GM19023 (cell line): ENCODE data around the gene TXK.
"Not testable (repeated sequence)": the region's sequence is repeated elsewhere in the genome, so short reads cannot be mapped to it uniquely, and the experiment has no call there.

Experiments used
- ATAC-seq: cut with Tn5 transposase; IDR thresholded peaks from one replicate; pipeline ENCODE4 v1.9.1; 2021; ENCODE audit warnings: mild to moderate bottlenecking, moderate library complexity; ENCODE audit not compliant: unreplicated experiment

TXK gene

DNA sequence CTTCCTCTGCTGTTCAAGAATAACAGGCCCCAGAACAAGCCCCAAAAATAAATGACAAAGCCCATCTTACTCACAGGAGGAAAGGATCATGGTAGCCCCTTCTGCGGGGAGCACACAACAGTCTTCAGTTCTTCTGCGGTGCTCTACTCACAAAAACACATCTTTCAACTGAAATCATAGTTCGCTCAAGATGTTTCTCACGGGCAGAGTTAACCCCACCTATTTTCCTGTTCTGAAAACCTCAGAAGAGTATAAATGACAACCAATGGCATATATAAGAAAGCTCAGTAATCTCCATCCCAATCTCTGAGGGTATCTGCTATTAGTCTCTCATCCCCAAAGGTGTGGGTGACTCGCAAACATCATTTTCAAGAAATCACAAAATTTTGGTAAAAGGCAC lies at the start of gene TXK:
TSS of gene TXK (minus strand) at position 170 of the 400 bp plus-strand sequence. CDS start at position 90, 80 bp downstream.
- ATAC-seq = no peak

GRCh38 chr4:48180234-48180633 lies 46.2 kb upstream of the TXK start:
- no peak for ATAC-seq

DNA sequence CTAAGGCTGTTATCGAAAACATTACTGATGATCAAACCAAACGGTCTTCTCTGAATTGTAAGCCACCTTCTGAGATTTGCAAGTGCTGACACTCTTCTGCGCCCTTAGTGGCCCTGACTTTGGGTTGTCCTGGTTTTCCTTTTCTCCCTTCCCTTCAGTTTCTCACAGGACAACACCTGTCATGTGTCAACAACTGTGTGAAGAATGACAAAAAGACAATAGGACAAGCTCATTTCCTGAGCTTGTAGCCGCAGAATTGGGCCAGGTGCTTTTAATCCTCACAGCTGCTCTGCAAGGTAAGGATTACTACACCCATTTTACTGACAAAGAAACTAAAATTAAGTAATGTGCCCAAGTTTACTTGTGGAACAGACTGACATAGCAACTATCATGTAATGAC lies 44.9 kb upstream of the TXK start:
- no peak for ATAC-seq

- ATAC-seq = no peak
These were observed 41.8 kb upstream of the TXK start for GRCh38 chr4:48175806-48176205.

DNA sequence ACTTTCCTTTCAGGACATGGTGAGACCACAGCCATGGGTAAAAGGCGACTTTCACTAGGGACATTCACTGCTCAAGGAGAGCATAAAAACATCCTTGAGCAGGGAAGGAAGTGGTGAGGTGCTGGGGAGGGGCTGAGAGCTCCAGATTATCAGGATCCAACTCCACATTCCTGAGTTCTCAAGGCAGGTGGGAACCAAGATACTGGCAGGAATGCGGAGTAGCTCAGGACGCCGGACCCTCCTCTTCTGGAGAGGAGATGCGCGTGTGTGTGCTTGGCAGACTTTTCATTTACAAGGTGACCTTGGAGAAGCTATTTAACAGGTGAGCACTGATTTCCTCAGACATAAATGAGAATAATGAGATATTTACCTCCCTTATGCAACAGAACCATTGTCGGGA lies 41.3 kb upstream of the TXK start:
- ATAC-seq = no peak

DNA sequence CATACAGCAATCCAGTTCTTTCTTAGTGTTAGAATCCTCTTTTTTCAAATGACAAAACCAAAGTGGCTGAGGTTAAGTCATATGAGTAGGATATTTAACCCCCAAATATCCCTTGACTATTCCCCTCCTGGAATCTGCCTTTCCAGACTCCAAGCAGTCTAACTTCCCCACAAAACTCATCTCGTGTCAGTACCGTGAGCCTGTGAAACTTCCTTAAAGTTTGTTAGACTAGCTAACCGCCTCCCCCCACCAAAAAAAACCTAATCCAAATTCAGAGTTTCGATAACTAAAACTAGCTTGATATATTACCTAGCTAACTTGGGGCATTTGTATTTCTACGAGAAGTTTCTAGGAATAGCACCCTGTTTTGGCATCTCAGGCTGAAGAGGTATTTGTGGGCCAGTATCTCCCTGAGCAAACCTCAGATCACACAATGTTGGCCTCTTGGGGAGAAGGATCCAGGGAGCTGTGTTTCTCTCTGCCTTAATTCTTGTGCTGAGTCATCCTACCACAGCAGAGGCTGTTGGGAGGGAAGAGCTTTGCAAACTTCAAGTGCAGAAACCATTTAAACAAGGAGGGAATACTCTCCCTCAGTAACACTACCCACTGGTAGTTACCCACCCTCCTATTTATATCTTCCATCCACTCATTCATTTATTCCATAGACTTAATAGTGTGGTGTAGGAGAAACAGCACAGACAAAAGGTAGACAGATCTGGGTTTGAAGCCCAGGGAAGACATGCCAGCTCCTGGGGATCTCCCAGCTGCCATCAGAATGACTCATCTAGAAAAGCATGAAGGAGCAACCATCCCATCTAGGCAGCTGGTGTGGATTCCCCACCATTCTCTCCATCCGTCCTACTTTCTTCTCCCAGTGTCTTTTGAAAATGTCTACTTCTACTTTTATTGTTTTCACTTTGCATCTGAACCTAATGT lies 39.3 kb upstream of the TXK start:
- peak; percentile 72 for ATAC-seq

DNA sequence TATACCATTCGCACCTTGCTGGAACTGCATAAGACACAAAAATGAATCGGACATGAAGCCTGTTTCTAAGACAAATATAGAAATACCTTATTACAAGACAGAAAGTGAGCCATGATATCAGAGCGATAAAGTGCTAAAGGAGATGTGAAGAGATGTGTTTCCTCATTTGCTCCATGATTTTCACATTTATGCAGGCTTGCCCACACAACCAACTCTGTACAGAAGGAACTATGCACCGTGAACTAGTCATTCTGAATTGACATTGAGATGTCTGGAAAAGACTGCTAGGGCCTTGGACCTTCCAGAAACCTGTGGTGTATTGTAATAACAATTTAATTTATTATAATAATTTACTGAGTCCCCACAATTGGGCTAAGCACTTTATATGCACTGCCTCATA lies 38.6 kb upstream of the TXK start:
- ATAC-seq = no peak

DNA sequence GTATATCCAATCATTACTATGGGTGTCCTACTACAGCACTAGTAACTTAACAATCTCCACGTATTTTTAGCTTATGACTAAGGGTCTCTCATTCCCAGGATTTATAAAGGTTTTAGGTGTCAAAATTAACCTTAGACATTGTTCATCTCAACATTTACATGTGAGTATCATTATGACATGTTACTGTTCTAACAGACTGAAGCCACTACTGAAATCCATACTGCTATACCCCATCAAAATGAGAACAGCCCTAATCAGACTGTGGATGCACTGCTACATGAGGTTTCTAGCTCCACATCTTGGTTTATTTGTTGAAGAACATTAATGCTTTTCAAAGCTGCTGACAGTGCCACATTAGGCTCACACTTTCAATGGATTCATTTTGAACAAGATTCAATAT lies 35.6 kb upstream of the TXK start:
- ATAC-seq = no peak

DNA sequence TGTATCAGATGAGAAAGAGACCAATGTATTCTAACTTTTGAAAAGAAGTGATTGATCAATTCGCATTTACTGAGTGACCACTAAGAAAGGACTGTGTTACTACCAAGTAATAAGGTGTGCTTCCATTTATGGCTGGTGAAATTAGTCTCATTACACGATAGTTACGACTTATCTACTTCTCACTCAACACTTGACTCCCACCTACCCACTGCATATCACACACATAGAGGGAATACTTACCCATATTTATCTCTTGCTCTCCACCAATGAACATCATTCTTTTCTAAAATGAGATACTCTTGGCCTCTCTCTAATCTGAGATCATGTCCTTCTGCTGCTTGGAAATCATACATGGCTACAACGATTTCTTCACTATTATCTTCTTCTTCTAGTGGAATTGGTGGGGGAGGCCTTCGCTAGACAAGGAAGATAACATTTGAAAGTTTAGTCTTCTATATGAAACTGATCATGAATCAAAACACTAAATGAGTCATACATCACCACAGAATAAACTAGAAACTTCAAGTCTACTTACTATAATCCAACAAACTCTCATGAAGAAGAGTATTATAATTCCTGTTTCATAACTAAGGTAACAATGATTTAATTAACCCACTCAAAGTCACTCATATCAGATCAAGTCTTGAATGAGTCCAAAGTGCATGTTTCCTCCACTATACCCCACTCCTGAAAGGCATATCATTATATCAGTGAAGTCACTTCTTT lies 33.7 kb upstream of the TXK start:
- ATAC-seq = no peak

- not testable (repeated sequence) for ATAC-seq
These were observed 30.5 kb upstream of the TXK start for GRCh38 chr4:48164561-48164960.

- no peak for ATAC-seq
These were observed 29.7 kb upstream of the TXK start for GRCh38 chr4:48163746-48164145.

- no peak for ATAC-seq
These were observed 28.1 kb upstream of the TXK start for GRCh38 chr4:48162162-48162561.

DNA sequence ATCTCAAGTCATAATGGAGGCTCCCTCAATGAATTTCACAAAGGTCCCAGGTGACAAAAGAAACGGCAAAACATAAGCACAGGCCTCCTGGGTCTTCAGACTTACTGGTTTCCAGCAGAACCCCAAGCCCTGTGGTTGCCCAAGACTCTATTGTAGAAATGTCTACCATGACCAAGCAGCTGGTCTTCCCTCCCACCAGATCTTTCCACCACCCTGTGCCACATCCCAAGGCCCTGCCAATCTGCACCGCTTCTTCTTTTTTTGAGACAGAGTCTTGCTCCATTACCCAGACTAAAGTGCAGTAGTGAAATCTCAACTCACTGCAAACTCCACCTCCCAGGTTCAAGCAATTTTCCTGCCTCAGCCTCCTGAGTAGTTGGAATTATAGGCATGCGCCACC lies 23.2 kb upstream of the TXK start:
- no peak for ATAC-seq

GRCh38 chr4:48156423-48156822 lies 22.4 kb upstream of the TXK start:
- ATAC-seq = no peak

DNA sequence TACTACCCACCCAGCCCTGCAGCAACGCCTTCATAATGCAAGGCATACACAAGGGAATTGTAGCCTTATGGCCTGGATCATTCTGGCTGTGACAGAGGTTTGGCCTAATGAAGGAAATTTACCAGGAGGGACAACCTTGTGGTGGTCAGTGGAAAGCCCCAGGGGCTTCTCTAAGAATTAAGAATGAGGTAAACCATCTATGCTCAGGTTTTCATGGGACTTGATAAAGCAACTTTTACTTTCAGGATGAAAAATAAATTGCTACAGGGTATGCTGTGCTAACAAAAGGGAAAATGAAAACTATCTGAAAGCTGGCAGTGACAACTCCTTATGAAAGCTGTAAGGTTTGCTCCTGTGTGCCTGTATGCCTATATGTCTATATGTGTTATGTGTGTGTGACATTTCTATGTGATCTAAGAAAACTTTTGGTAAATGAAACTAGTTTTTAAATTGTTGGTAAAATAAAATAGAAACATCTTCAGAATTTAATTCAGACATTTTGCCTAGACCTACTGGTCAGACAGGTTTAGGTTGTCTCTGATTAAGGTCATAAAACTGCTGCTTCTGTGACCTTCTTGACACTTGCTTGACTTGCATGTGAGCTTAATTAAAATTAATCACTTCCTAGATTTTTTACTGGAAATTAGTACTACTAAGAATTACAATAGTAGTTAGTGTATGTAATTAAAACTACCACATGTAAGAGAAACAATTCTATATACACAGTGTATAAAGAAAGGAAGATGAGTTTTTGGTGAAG lies 19.9 kb upstream of the TXK start:
- ATAC-seq = peak; percentile 66

GRCh38 chr4:48152259-48152658 lies 18.2 kb upstream of the TXK start:
- no peak for ATAC-seq

GRCh38 chr4:48149827-48150370 lies 15.8 kb upstream of the TXK start:
- no peak for ATAC-seq

DNA sequence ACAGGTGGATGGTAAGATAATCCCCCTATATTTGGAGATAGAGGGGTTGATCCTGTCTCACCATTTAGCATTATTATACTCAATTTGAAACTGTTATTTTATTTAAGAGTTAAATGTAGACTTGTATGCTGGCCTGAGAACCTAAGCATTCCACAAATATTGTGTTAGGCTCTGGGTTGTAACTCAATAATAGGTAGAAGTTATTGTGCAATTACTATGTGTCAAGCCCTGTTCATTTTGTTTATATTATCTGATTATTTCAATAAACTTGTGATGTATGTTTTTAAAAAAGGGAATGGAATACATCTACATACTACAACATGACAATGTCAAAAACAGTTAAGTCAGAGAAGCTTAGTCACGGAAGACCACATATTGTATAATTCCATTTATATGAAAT lies 13.6 kb upstream of the TXK start:
- no peak for ATAC-seq

GRCh38 chr4:48141048-48141447 lies 7.0 kb upstream of the TXK start:
- no peak for ATAC-seq

DNA sequence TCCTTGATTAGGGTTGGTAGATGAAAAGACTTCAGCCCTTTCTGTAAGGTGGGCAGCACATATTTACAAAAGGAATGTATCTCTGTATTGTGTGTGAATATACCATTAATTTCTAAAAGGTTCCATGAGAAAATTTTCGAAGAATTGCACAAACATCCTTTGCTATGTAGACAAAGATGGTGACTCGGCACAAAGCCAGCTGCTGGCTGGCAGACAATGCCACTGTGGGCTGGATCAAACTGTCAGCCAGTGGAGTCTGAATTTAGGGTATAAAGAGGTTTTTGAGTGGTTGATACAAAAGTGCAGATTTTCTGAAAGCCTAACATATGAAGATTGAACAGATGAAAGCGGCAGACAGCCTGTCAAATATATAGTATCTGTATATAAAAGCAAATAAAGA lies 5.6 kb upstream of the TXK start:
- ATAC-seq = no peak

DNA sequence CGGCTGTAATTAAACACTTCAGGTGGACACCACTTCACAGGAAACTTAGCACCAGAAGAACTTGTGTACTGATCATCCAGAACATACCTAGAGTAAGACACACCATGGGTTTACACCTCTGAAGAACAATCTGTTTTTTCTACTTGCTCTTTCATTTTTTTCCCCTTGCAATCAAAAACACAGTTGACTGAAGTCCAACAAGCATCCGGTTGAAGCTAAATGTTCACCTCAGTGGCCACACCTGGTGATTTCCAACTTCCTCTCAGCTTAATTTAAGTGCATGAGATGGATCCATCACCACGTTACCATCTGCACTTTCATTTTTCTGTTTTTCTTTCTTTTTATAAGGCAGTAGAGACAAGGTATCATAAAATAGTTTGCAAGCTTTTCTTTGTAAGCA lies 4.9 kb upstream of the TXK start:
- ATAC-seq = peak; percentile 91
